ENCODE measurements around the gene CSRP1.
A peak's percentile ranks its signal among the peaks of the same experiment; 100 is the strongest.

CSRP1 gene

GRCh38 chr1:201445310-201445709 is 61.6 kb downstream of the CSRP1 start:
- Histone ChIP-seq H3K36me3 (replicated peaks) (no peaks in the 10 kb centered on the region), H3K27me3 (replicated peaks) (no peaks in the 10 kb centered on the region), H3K4me3 (ENCODE audit: low read depth, low read length) (no peak overlapping the region), H3K27ac (no peak overlapping the region)
- in situ Hi-C loops (cut with HindIII; ENCODE audit: low pct_ligation_motif_present, low sequenced_read_pairs) = no loop called here
- TF ChIP-seq, protein P1, sequence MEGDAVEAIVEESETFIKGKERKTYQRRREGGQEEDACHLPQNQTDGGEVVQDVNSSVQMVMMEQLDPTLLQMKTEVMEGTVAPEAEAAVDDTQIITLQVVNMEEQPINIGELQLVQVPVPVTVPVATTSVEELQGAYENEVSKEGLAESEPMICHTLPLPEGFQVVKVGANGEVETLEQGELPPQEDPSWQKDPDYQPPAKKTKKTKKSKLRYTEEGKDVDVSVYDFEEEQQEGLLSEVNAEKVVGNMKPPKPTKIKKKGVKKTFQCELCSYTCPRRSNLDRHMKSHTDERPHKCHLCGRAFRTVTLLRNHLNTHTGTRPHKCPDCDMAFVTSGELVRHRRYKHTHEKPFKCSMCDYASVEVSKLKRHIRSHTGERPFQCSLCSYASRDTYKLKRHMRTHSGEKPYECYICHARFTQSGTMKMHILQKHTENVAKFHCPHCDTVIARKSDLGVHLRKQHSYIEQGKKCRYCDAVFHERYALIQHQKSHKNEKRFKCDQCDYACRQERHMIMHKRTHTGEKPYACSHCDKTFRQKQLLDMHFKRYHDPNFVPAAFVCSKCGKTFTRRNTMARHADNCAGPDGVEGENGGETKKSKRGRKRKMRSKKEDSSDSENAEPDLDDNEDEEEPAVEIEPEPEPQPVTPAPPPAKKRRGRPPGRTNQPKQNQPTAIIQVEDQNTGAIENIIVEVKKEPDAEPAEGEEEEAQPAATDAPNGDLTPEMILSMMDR (IDR thresholded peaks at IDR 0.05; ENCODE audit: low read depth, low read length, missing control alignments) = no peak
- no peak for DNase-seq

- no peak overlapping the region for H3K4me3 ChIP-seq (ENCODE audit: low read depth, low read length)
- H3K27me3 ChIP-seq (replicated peaks) = no peaks in the 10 kb centered on the region
- TF ChIP-seq, protein P1 (IDR thresholded peaks at IDR 0.05; ENCODE audit: low read depth, low read length, missing control alignments) = peak; percentile 22
- in situ Hi-C loops (cut with HindIII; ENCODE audit: low pct_ligation_motif_present, low sequenced_read_pairs) = no loop called here
- peak; percentile 29 for DNase-seq
- no peaks in the 10 kb centered on the region for H3K36me3 ChIP-seq (replicated peaks)
- no peak overlapping the region for H3K27ac ChIP-seq
These were observed 62.1 kb downstream of the CSRP1 start for GRCh38 chr1:201444792-201445191.

- no peak for DNase-seq
- Histone ChIP-seq H3K27ac (no peak overlapping the region), H3K4me3 (ENCODE audit: low read depth, low read length) (no peak overlapping the region), H3K36me3 (replicated peaks) (no peaks in the 10 kb centered on the region), H3K27me3 (replicated peaks) (no peaks in the 10 kb centered on the region)
- in situ Hi-C loops (cut with HindIII; ENCODE audit: low pct_ligation_motif_present, low sequenced_read_pairs) = no loop called here
- TF ChIP-seq, protein P1 (IDR thresholded peaks at IDR 0.05; ENCODE audit: low read depth, low read length, missing control alignments) = no peak
These were observed 63.2 kb downstream of the CSRP1 start for GRCh38 chr1:201443747-201444146.

DNA sequence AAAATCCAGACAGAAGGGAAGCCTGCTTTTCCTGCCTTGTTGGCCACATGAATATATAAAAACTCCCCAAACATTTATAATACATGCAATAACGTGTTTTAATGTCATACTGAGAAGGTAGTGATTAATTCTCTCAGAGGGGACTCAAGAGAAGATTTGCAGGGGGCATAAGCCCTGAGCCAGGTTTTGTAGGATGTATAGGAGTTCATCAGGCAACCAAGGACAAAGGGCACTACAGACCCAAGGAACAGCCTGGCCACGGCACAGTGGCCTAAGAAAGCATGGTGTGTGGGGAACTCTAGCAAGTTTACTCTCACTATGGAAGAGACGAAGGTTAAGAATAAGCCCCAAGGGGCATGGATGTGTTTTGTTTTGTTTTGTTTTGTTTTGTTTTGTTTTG is 70.0 kb downstream of the CSRP1 start:
- in situ Hi-C loops (cut with HindIII; ENCODE audit: low pct_ligation_motif_present, low sequenced_read_pairs) = loop anchor here (10.0 kb wide), 1 partner anchor 78 kb away; no protein-coding TSS in a partner anchor
- DNase-seq = no peak
- TF ChIP-seq, protein P1 (IDR thresholded peaks at IDR 0.05; ENCODE audit: low read depth, low read length, missing control alignments) = no peak
- Histone ChIP-seq H3K27me3 (replicated peaks) (no peaks in the 10 kb centered on the region), H3K27ac (no peak overlapping the region), H3K36me3 (replicated peaks) (no peaks in the 10 kb centered on the region), H3K4me3 (ENCODE audit: low read depth, low read length) (no peak overlapping the region)

DNA sequence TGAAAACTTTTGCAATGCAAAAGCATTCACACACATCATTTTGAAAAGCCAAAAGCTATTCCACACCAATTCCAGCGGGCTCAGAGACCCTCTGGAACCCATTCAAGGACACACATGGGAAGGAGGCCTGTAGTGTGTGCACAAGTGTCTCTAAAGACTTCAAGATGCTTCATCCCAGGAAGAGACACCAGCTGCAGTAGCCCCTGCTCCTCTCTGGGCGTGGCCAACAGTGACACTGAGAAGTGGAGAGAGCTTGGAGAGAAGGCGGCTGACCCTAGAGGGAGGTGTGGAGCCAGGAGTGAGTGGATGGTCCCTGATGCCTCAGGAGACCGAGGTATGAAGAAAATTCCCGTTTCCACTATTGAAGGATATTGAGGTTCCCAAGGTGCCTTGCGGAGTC is 70.5 kb downstream of the CSRP1 start:
- Histone ChIP-seq H3K27me3 (replicated peaks) (no peaks in the 10 kb centered on the region), H3K27ac (no peak overlapping the region), H3K4me3 (ENCODE audit: low read depth, low read length) (no peak overlapping the region), H3K36me3 (replicated peaks) (no peaks in the 10 kb centered on the region)
- in situ Hi-C loops (cut with HindIII; ENCODE audit: low pct_ligation_motif_present, low sequenced_read_pairs) = loop anchor here (10.0 kb wide), 1 partner anchor 78 kb away; no protein-coding TSS in a partner anchor
- TF ChIP-seq, protein P1 (IDR thresholded peaks at IDR 0.05; ENCODE audit: low read depth, low read length, missing control alignments) = peak; percentile 52
- no peak for DNase-seq

DNA sequence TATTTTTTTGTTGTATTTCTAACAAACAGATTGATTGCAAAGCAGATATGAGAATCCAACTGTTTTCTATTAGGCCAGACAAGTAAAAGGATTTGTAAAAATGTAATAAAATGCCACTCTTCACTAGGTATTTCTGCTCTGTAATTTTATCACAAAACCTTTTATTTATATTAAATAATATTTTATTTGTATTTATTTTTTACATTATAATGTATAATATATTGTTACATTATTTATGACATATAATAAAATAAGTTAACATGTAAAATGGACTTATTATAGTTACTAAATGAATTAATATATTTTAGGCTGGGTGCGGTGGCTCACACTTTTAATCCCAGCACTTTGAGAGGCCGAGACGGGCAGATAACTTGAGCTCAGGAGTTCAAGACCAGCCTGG is 72.7 kb downstream of the CSRP1 start:
- Histone ChIP-seq H3K27ac (no peak overlapping the region), H3K27me3 (replicated peaks) (no peaks in the 10 kb centered on the region), H3K36me3 (replicated peaks) (no peaks in the 10 kb centered on the region), H3K4me3 (ENCODE audit: low read depth, low read length) (no peak overlapping the region)
- TF ChIP-seq, protein P1 (IDR thresholded peaks at IDR 0.05; ENCODE audit: low read depth, low read length, missing control alignments) = no peak
- no peak for DNase-seq
- in situ Hi-C loops (cut with HindIII; ENCODE audit: low pct_ligation_motif_present, low sequenced_read_pairs) = loop anchor here (10.0 kb wide), 1 partner anchor 81 kb away; no protein-coding TSS in a partner anchor
